Activated CD4-positive, CD25-positive, alpha-beta regulatory T cell (primary cell): ENCODE results near the gene MAOA.
"Not testable (repeated sequence)": the region's sequence is repeated elsewhere in the genome, so short reads cannot be mapped to it uniquely, and the experiment has no call there.

ENCODE experiments used
- DNase-seq, 4 experiments: peaks; one replicate each; lab custom pipeline; 2025; lab: John Stamatoyannopoulos, UW

Gene MAOA

GRCh38 chrX:43663173-43663572 is 7.1 kb downstream of the MAOA start:
- DNase-seq, result no peak

DNA sequence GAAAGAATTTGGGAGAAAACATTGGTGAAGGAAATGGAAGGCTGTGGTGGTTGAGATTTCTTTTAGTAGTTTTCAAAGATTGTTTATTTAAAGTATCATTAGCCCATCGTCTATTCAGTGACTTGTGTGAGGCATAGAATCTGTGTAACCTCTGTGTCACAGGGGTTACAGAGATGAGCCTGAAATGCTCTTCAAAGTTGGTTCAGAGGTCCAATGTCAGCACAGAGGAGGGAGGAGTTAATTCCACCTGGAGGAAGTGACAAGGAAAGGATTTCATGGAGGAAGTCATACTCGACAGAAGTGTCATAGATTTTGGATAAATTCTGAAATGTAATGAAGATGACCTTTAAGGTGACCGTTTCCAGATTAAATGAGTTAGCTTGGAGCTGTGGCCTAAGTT is 8.2 kb downstream of the MAOA start:
- no peak for DNase-seq

- no peak for DNase-seq
Measured at GRCh38 chrX:43664708-43665107, 8.6 kb downstream of the MAOA start.

DNA sequence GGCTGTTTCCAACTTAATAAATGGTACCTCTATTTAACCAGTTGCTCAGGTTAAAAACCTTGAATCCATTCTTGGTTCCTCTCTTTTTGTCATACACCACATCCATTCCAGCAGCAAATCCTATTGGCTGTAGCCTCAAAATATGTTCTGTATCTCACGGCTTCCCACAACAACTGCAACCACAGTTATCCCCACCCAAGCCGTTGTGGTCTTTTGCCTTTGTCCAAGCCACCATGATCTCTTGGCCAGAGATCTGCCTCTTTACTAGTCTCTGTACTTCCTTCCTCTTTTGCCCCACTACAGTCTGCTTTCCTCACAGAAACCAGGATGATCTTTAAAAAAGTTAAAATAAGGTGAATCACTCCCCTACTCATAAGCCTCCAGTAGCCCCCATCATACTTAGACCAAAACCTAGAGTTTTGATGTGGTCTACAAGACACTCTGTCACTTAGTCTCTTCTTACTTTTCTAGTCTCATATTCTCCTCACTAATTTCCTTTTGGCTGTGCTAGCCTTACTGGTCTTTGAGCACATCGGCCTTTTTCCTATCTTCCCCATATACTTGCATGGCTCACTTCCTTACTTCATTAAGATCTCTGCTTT is 10.3 kb downstream of the MAOA start:
- DNase-seq, result no peak

DNA sequence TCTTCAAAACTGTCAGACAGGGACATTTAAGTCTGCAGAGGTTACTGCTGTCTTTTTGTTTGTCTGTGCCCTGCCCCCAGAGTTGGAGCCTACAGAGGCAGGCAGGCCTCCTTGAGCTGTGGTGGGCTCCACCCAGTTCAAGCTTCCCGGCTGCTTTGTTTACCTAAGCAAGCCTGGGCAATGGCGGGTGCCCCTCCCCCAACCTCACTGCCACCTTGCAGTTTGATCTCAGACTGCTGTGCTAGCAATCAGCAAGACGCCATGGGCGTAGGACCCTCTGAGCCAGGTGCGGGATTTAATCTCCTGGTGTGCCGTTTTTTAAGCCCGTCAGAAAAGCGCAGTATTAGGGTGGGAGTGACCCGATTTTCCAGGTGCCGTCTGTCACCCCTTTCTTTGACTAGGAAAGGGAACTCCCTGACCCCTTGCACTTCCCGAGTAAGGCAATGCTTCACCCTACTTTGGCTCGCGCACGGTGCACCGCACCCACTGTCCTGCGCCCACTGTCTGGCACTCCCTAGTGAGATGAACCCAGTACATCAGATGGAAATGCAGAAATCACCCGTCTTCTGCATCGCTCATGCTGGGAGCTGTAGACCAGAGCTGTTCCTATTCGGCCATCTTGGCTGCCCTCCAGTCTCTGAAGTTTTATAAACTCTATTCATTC is 20.0 kb downstream of the MAOA start:
- not testable (repeated sequence) for DNase-seq

DNA sequence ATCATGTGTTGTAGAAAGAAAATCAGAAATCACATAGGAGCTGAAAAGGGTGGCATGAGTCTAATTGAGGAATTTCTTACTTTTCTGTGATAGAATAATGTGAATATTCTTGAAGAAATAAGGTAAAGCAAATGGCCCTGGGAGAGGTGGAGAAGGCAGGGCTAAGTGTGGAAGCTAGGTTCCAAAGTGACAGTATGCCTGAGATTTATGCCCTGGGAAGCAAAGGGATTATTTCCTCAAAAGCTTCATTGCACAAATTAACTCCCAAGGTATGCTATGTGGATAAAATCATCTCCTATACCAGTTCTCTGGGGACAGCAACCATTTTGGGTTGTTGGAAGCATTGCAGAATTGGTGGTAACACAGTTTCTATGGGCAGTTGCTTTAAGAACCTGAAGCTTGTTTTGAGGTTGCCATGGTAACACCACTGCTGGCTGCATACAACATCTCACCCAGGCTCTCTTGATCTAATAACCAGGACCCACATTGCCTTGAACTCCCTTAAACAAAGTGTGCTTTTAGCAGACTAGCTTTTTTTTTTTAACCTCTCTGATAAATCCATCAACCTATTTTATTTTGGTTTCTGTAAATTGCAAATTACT is 21.0 kb downstream of the MAOA start:
- no peak for DNase-seq

GRCh38 chrX:43677993-43678392 is 21.9 kb downstream of the MAOA start:
- no peak for DNase-seq

DNA sequence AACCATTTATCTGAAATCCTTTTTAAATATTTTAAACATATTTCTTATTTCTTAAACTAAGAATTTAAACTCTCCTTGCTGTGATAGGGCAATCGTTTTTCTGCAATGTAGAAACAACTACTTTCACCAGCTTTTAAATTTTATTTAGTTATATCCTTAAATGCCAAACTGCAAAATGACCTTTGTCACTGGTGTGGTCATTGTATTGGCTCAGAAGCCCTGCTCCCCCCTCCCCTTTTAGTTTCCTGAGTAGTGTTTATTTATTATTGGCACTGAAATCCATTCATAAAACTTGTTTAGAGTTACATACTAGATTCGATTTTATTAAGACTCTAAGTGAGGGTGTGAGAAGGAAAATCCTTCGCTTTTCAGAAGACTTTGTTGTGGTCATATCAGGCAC is 23.0 kb downstream of the MAOA start:
- DNase-seq, result no peak

DNA sequence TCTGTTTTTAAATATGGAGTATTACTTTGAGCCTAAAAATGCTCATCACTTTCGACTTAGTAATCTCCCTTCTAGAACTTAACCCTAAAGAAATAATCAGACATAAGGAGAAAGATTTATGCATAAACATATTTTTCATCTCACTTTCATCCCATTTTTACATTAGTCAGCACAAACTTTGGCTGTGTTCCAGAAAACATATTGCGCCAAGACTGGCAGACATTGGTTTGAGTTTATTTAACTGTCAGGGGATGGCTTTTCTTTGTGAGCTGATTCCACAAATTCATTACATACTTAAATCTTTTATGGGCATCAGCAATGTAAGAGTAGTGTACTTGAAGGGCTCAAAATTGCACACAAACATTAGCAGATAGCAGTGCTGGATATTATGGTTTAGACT is 23.7 kb downstream of the MAOA start:
- DNase-seq, result no peak

GRCh38 chrX:43682726-43683125 is 26.6 kb downstream of the MAOA start:
- no peak for DNase-seq

- DNase-seq, result no peak
Measured at GRCh38 chrX:43685221-43685620, 29.1 kb downstream of the MAOA start.

GRCh38 chrX:43688586-43688985 is 32.5 kb downstream of the MAOA start:
- no peak for DNase-seq

- DNase-seq, result no peak
Measured at GRCh38 chrX:43693602-43694406, 37.7 kb downstream of the MAOA start.

GRCh38 chrX:43699475-43699874 is 43.4 kb downstream of the MAOA start:
- DNase-seq, result no peak

GRCh38 chrX:43702079-43702524 is 46.0 kb downstream of the MAOA start:
- no peak for DNase-seq

DNA sequence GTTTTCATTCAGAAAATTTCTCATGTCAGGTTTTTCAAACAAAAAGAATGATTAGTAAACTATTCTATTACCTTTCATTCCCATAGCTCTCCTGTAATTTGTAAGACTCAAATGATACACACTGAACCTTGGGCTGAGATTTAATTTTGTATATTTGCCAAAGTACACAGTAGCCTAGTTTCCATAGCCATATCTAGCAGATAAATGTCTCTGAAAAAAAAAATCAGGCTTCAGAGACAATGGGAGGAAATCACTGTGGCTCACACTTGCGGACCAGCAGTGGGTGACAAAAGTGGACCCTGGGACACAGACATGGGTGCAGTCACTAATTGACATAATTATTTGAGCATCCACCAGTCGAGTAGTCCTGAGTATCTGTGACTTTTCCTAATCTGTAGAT is 46.6 kb downstream of the MAOA start:
- no peak for DNase-seq

DNA sequence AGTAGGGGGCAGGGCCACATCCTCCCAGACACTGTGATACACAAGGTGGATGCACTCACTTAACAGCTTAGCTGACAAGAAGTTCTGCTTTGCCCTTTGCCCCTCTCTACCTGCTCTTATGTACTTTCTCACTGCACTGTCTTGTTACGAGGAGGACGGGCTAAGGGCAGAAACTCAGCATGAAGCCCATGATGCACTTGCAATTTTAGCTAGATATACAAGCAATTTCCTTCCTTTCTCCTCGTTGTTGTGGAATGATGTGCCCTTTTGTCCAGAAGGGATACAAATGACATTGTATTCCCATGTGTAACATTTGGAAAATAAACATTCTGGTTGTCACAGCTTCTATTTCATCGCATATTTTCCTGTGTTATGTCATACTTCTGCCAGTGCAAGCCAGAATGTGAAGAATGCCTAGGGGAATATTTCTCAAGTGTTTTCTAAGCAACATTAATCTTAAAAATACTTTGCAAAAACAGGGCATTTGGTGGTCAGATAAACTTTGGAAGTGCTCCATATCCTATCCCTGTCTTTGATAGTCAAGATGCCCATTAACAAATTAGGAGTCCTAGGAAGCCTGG is 47.2 kb downstream of the MAOA start:
- no peak for DNase-seq

DNA sequence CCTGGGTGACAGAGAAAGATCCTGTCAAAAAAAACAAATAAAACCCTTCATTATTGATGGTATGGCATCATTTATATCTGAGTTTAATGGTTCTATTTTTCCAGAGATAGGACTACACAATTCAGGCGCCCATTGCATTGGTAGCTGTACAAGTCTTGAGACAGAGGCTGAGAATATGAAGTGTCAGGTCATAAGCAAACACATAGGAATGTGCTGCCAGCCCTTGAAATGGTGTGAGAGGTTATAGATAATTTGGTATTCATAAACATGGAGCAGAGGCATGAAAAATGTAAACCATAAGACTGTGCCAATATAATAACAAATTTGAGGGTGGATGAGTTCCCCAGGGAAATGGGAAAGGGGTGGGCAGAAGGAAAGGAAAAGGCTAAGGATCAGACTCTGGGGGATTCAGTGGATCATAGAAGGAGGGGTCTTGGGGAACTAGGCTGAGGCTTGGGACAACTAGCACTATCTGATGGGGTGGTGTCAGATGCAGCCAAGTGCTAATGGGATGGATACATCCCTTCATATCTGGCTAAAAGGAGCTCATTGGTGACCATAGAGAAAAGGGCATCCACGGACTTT is 50.8 kb downstream of the MAOA start:
- DNase-seq, result no peak

- DNase-seq, result no peak
Measured at GRCh38 chrX:43707812-43708548, 51.9 kb downstream of the MAOA start.

GRCh38 chrX:43716144-43716543 is 60.0 kb downstream of the MAOA start:
- DNase-seq, result no peak

DNA sequence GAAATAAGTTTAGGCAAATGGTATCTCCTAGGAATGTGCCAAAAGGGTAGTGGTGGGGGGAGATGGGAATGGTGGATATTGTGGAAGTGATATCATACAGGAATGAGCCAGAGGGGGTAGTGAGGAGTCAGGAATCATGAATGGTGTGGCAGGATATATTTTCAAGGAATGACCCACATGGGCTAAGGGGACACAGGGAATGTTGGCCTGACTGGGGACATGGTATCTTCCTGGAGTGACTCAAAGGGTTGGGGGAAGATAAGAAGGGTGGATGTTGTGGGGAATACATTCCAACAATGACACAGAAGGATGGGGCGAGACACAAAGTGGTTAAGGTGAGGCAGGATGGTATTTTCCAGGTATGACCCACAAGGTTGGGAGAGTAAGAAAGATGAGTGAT is 60.6 kb downstream of the MAOA start:
- no peak for DNase-seq
